ENCODE results near the gene PAQR4. TPM values are rescaled to one million over a fixed set of nuclear protein-coding genes. Genes with fewer than 3 reads are reported as not detected.

The PAQR4 gene
- total RNA-seq, 4 donors from 2014 or later: 1.9 to 6.4 (median 4.1) TPM

GRCh38 chr16:2999929-3000328 is 30.8 kb downstream of the PAQR4 start:
- Histone ChIP-seq H3K27me3 (peaks cover 64% of the 10 kb centered on the region), H3K9me3 (no peaks in the 10 kb centered on the region), H3K27ac (no peak overlapping the region), H3K4me3 (no peak overlapping the region), H3K4me1 (peaks cover 0 to 9% (median 2%) of the 10 kb centered on the region in 3 donors), H3K36me3 (no peaks in the 10 kb centered on the region)
- TF ChIP-seq POLR2A (IDR thresholded peaks at IDR 0.05): no peak
- TF ChIP-seq EP300 (IDR thresholded peaks at IDR 0.05): no peak
- TF ChIP-seq POLR2AphosphoS5 (IDR thresholded peaks at IDR 0.05): no peak
- no peak for TF ChIP-seq CTCF (IDR thresholded peaks at IDR 0.05)
- WGBS, 2 donors (ENCODE audit: low coverage in 1 of 2): 75 to 82% methylated on average over 6 of the region's 6 CpGs
- ATAC-seq: no peak

DNA sequence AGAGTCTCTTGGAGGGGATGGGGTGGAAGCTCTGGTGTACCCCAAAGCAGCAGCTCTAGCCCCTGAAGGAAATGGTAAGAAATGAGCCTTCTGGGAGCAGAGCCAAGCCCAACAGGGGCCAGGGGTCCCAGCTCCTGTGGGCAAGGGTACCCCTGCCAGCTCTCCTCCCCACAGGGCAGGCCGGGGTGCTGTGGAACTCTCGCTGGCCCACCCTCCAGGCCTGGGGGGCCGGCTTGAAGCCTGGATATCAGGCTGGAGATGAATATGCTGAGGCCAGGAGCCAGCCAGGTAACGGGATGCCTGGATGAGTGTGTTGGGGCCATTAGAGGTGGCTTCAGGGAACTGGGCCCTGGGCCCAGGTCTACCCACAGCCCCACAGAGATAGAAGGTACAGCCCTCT is 31.4 kb downstream of the PAQR4 start:
- Histone ChIP-seq H3K27me3 (peaks cover 64% of the 10 kb centered on the region), H3K9me3 (no peaks in the 10 kb centered on the region), H3K4me1 (peaks cover 0 to 11% (median 4%) of the 10 kb centered on the region in 3 donors), H3K36me3 (no peaks in the 10 kb centered on the region), H3K27ac (no peak overlapping the region), H3K4me3 (no peak overlapping the region)
- TF ChIP-seq POLR2AphosphoS5 (IDR thresholded peaks at IDR 0.05): no peak
- TF ChIP-seq POLR2A (IDR thresholded peaks at IDR 0.05): no peak
- no peak for TF ChIP-seq EP300 (IDR thresholded peaks at IDR 0.05)
- TF ChIP-seq CTCF (IDR thresholded peaks at IDR 0.05): no peak
- whole genome bisulfite sequencing, 2 donors (ENCODE audit: low coverage in 1 of 2): 76% methylated on average over 2 of the region's 4 CpGs; no CpG with 5 or more reads in 1 of the 2 donors
- ATAC-seq: no peak

- ATAC-seq: no peak
- Histone ChIP-seq H3K9me3 (no peaks in the 10 kb centered on the region), H3K36me3 (no peaks in the 10 kb centered on the region), H3K27ac (no peak overlapping the region), H3K4me3 (no peak overlapping the region), H3K4me1 (peaks cover 0 to 11% (median 4%) of the 10 kb centered on the region in 3 donors), H3K27me3 (peaks cover 64% of the 10 kb centered on the region)
- WGBS, 2 donors (ENCODE audit: low coverage in 1 of 2): no CpG with 5 or more reads among the region's 12 CpGs
- no peak for TF ChIP-seq POLR2A (IDR thresholded peaks at IDR 0.05)
Observed at GRCh38 chr16:3001316-3001715, 32.2 kb downstream of the PAQR4 start.

DNA sequence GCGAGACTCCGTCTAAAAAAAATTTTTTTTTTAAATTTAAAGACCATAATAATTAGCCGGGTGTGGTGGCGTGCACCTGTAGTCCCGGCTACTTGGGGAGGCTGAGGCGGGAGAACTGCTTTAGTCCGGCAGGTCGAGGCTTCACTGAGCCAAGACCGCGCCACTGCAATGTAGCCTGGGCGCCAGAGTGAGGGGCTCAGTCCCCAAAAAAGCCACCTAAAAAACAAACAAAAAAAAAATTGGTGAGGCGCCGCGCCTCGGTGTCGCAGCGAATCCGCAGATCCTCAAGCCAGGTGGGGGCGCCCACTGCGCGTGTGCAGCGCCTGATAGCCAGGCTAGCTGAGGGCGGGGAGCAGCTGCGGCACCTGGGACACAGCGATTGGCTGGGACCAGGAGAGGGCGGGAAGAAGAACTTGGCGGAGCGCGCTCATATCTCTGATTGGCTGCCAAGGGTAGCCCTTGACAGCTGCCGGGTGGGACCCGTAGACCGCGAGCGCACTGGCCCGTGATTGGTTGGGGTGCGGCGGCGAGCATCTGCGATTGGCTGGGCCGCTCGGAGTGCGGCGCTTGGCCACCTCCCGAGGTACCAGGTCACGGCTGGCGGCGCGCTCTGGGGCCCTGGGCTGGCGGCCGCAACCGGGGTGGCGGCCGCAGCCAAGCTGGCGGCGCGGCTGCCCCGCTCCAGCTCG is 34.6 kb downstream of the PAQR4 start:
- Histone ChIP-seq H3K9me3 (no peaks in the 10 kb centered on the region), H3K36me3 (no peaks in the 10 kb centered on the region), H3K27me3 (peaks cover 66% of the 10 kb centered on the region), H3K4me1 (peaks cover 0 to 11% (median 4%) of the 10 kb centered on the region in 3 donors), H3K4me3 (peak overlapping the region in 1 of 2 donors; percentile 44), H3K27ac (peak overlapping the region in 1 of 4 donors; percentile 71)
- TF ChIP-seq CTCF (IDR thresholded peaks at IDR 0.05) (peak in 3 of 4 experiments; percentile 38 to 82 (median 52)), EP300 (IDR thresholded peaks at IDR 0.05) (no peak), POLR2A (IDR thresholded peaks at IDR 0.05) (no peak), POLR2AphosphoS5 (IDR thresholded peaks at IDR 0.05) (peak; percentile 58)
- peak; percentile 99 for ATAC-seq
- WGBS, 2 donors (ENCODE audit: low coverage in 1 of 2): 2 to 14% methylated on average over 9 to 17 of the region's 58 CpGs

GRCh38 chr16:3004319-3004718 is 35.2 kb downstream of the PAQR4 start:
- Histone ChIP-seq H3K27ac (peak overlapping the region in 1 of 4 donors; percentile 71), H3K4me1 (peaks cover 0 to 11% (median 4%) of the 10 kb centered on the region in 3 donors), H3K4me3 (peak overlapping the region in 1 of 2 donors; percentile 44), H3K36me3 (no peaks in the 10 kb centered on the region), H3K27me3 (peaks cover 68% of the 10 kb centered on the region), H3K9me3 (no peaks in the 10 kb centered on the region)
- WGBS, 2 donors (ENCODE audit: low coverage in 1 of 2): no CpG with 5 or more reads among the region's 67 CpGs
- TF ChIP-seq CTCF (IDR thresholded peaks at IDR 0.05) (no peak), POLR2AphosphoS5 (IDR thresholded peaks at IDR 0.05) (no peak)
- ATAC-seq: peak; percentile 20

All from gastroesophageal sphincter (tissue), 4 donors.